GM21367 (cell line): ENCODE measurements around the gene SMARCAL1.
"Not testable (repeated sequence)": the region's sequence is repeated elsewhere in the genome, so short reads cannot be mapped to it uniquely, and the experiment has no call there.

Experiments
- ATAC-seq: cut with Tn5 transposase; IDR thresholded peaks from one replicate; pipeline ENCODE4 v1.9.1; 2021; ENCODE audit not compliant: unreplicated experiment

SMARCAL1 gene

GRCh38 chr2:216412022-216412999 is at the start of gene SMARCAL1:
SMARCAL1 (plus strand) TSS chr2:216412484; CDS start chr2:216414705, 2,221 bp downstream.
- peak; percentile 91 for ATAC-seq

GRCh38 chr2:216362730-216363129 is 49.6 kb upstream of the SMARCAL1 start:
- ATAC-seq = no peak

GRCh38 chr2:216363221-216363620 is 49.1 kb upstream of the SMARCAL1 start:
- ATAC-seq = no peak

GRCh38 chr2:216365518-216365917 is 46.8 kb upstream of the SMARCAL1 start:
- ATAC-seq = no peak

GRCh38 chr2:216366777-216367471 is 45.4 kb upstream of the SMARCAL1 start:
- no peak for ATAC-seq

GRCh38 chr2:216369821-216370220 is 42.5 kb upstream of the SMARCAL1 start:
- ATAC-seq = no peak

GRCh38 chr2:216370961-216371712 is 41.1 kb upstream of the SMARCAL1 start:
- no peak for ATAC-seq

- no peak for ATAC-seq
These were observed 40.3 kb upstream of the SMARCAL1 start, which contains the start of gene MARCHF4 for GRCh38 chr2:216371721-216372702. MARCHF4 (minus strand) TSS chr2:216372483; CDS start chr2:216370260, 2,223 bp downstream.

- no peak for ATAC-seq
These were observed 39.5 kb upstream of the SMARCAL1 start for GRCh38 chr2:216372761-216373291.

- ATAC-seq = no peak
These were observed 38.4 kb upstream of the SMARCAL1 start for GRCh38 chr2:216373896-216374295.

- no peak for ATAC-seq
These were observed 37.0 kb upstream of the SMARCAL1 start for GRCh38 chr2:216375286-216375685.

GRCh38 chr2:216379977-216380376 is 32.3 kb upstream of the SMARCAL1 start:
- ATAC-seq = no peak

- not testable (repeated sequence) for ATAC-seq
These were observed 27.9 kb upstream of the SMARCAL1 start for GRCh38 chr2:216384409-216384808.

GRCh38 chr2:216385478-216385877 is 26.8 kb upstream of the SMARCAL1 start:
- ATAC-seq = no peak

- ATAC-seq = no peak
These were observed 25.0 kb upstream of the SMARCAL1 start for GRCh38 chr2:216387262-216387661.

- ATAC-seq = no peak
These were observed 24.0 kb upstream of the SMARCAL1 start for GRCh38 chr2:216388046-216388884.

GRCh38 chr2:216389570-216389969 is 22.7 kb upstream of the SMARCAL1 start:
- ATAC-seq = no peak

- no peak for ATAC-seq
These were observed 20.9 kb upstream of the SMARCAL1 start for GRCh38 chr2:216391401-216391800.
